ENCODE results near the gene TRIB2.

- no peak for TF ChIP-seq POLR2A (IDR thresholded peaks at IDR 0.05)
- TF ChIP-seq CTCF (IDR thresholded peaks at IDR 0.05) = no peak
- no peak for TF ChIP-seq EP300 (IDR thresholded peaks at IDR 0.05)
- TF ChIP-seq POLR2AphosphoS5 (IDR thresholded peaks at IDR 0.05) = no peak
Observed at GRCh38 chr2:12700989-12701388, 15.7 kb upstream of the TRIB2 start.
